Measurements from ENCODE around the gene SLC38A10.

- TF ChIP-seq, protein P1, sequence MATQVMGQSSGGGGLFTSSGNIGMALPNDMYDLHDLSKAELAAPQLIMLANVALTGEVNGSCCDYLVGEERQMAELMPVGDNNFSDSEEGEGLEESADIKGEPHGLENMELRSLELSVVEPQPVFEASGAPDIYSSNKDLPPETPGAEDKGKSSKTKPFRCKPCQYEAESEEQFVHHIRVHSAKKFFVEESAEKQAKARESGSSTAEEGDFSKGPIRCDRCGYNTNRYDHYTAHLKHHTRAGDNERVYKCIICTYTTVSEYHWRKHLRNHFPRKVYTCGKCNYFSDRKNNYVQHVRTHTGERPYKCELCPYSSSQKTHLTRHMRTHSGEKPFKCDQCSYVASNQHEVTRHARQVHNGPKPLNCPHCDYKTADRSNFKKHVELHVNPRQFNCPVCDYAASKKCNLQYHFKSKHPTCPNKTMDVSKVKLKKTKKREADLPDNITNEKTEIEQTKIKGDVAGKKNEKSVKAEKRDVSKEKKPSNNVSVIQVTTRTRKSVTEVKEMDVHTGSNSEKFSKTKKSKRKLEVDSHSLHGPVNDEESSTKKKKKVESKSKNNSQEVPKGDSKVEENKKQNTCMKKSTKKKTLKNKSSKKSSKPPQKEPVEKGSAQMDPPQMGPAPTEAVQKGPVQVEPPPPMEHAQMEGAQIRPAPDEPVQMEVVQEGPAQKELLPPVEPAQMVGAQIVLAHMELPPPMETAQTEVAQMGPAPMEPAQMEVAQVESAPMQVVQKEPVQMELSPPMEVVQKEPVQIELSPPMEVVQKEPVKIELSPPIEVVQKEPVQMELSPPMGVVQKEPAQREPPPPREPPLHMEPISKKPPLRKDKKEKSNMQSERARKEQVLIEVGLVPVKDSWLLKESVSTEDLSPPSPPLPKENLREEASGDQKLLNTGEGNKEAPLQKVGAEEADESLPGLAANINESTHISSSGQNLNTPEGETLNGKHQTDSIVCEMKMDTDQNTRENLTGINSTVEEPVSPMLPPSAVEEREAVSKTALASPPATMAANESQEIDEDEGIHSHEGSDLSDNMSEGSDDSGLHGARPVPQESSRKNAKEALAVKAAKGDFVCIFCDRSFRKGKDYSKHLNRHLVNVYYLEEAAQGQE (IDR thresholded peaks at IDR 0.05; ENCODE audit: borderline replicate concordance in 1 of 2, low read depth in 1 of 2, low read length in 2 of 2): no peak
- TF ChIP-seq, protein P2, sequence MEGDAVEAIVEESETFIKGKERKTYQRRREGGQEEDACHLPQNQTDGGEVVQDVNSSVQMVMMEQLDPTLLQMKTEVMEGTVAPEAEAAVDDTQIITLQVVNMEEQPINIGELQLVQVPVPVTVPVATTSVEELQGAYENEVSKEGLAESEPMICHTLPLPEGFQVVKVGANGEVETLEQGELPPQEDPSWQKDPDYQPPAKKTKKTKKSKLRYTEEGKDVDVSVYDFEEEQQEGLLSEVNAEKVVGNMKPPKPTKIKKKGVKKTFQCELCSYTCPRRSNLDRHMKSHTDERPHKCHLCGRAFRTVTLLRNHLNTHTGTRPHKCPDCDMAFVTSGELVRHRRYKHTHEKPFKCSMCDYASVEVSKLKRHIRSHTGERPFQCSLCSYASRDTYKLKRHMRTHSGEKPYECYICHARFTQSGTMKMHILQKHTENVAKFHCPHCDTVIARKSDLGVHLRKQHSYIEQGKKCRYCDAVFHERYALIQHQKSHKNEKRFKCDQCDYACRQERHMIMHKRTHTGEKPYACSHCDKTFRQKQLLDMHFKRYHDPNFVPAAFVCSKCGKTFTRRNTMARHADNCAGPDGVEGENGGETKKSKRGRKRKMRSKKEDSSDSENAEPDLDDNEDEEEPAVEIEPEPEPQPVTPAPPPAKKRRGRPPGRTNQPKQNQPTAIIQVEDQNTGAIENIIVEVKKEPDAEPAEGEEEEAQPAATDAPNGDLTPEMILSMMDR (CRISPR knock-in tag; IDR thresholded peaks at IDR 0.05): no peak
- TF ChIP-seq NFIC (IDR thresholded peaks at IDR 0.05; ENCODE audit: low read length) (no peak), ATF7 (IDR thresholded peaks at IDR 0.05) (no peak), ATF7 (CRISPR knock-in tag; IDR thresholded peaks at IDR 0.05) (no peak), KDM5A (IDR thresholded peaks at IDR 0.05; ENCODE audit: borderline replicate concordance, low read length) (no peak), ATF1 (CRISPR knock-in tag; IDR thresholded peaks at IDR 0.05) (no peak), TCF12 (IDR thresholded peaks at IDR 0.05) (no peak), TCF12 (CRISPR knock-in tag; IDR thresholded peaks at IDR 0.05) (no peak)
- TF ChIP-seq, protein P3, sequence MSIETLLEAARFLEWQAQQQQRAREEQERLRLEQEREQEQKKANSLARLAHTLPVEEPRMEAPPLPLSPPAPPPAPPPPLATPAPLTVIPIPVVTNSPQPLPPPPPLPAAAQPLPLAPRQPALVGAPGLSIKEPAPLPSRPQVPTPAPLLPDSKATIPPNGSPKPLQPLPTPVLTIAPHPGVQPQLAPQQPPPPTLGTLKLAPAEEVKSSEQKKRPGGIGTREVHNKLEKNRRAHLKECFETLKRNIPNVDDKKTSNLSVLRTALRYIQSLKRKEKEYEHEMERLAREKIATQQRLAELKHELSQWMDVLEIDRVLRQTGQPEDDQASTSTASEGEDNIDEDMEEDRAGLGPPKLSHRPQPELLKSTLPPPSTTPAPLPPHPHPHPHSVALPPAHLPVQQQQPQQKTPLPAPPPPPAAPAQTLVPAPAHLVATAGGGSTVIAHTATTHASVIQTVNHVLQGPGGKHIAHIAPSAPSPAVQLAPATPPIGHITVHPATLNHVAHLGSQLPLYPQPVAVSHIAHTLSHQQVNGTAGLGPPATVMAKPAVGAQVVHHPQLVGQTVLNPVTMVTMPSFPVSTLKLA (IDR thresholded peaks at IDR 0.05): no peak
These were observed 34.0 kb downstream of the SLC38A10 start for GRCh38 chr17:81261096-81261495.

All from HepG2 (cell line).